GM15510 (cell line): ENCODE measurements around the gene HPCA.

Experiments
- POLR2A ChIP-seq: IDR thresholded peaks from 3 replicates; pipeline ENCODE4 v1.6.1; 2011; ENCODE audit warnings: borderline replicate concordance; ENCODE audit not compliant: insufficient read length; ENCODE audit errors: extremely low read depth

Gene HPCA

GRCh38 chr1:32886004-32886827 lies at the start of gene HPCA:
Gene HPCA, plus strand, starts transcription at chr1:32886491. Its CDS starts 2,408 bp downstream, at chr1:32888899.
- no peak for TF ChIP-seq POLR2A

- no peak for TF ChIP-seq POLR2A
These were observed 37.8 kb upstream of the HPCA start for GRCh38 chr1:32848354-32849063.

- TF ChIP-seq POLR2A: no peak
These were observed 30.3 kb upstream of the HPCA start for GRCh38 chr1:32855861-32856617.

- no peak for TF ChIP-seq POLR2A
These were observed 28.2 kb upstream of the HPCA start for GRCh38 chr1:32858136-32858535.

GRCh38 chr1:32858791-32859190 lies 27.5 kb upstream of the HPCA start:
- no peak for TF ChIP-seq POLR2A

- no peak for TF ChIP-seq POLR2A
These were observed 26.4 kb upstream of the HPCA start for GRCh38 chr1:32859915-32860314.

GRCh38 chr1:32860566-32860965 lies 25.7 kb upstream of the HPCA start:
- no peak for TF ChIP-seq POLR2A

GRCh38 chr1:32861904-32862695 lies 24.2 kb upstream of the HPCA start:
- TF ChIP-seq POLR2A: no peak

GRCh38 chr1:32863218-32863880 lies 22.9 kb upstream of the HPCA start:
- TF ChIP-seq POLR2A: no peak

- TF ChIP-seq POLR2A: no peak
These were observed 22.4 kb upstream of the HPCA start for GRCh38 chr1:32863881-32864245.

GRCh38 chr1:32864375-32865019 lies 21.8 kb upstream of the HPCA start:
- TF ChIP-seq POLR2A: no peak

- no peak for TF ChIP-seq POLR2A
These were observed 20.5 kb upstream of the HPCA start for GRCh38 chr1:32865639-32866405.

- TF ChIP-seq POLR2A: no peak
These were observed 19.1 kb upstream of the HPCA start for GRCh38 chr1:32867151-32867550.

GRCh38 chr1:32867671-32868070 lies 18.6 kb upstream of the HPCA start:
- TF ChIP-seq POLR2A: no peak

GRCh38 chr1:32868085-32868484 lies 18.2 kb upstream of the HPCA start:
- TF ChIP-seq POLR2A: no peak
